ENCODE measurements around the gene TP53BP1.

TP53BP1 gene

DNA sequence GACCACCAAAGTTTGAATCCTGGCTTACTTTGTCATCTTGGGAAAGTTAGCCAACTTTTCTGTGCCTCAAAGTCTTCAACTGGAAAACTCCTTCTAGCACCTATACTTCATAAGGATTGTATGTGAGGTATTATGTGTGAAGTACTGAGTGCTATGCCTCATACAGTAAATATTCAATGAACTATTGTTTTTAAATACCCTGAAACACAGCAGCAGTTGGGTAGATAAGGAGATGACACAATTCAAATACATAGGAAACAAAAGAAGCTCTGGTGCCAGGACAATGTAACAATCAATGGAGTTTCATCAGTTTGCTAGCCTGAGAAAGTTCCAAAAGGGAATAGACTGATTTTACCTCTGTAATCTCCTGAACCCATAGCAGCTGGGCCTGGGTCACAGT, 78.8 kb downstream of the TP53BP1 start:
- TF ChIP-seq SUZ12 (IDR thresholded peaks at IDR 0.05; ENCODE audit: extremely low read depth, insufficient read depth, insufficient read length): no peak
- TF ChIP-seq ZNF274 (IDR thresholded peaks at IDR 0.05; ENCODE audit: low read depth, low read length): no peak
- no peak for TF ChIP-seq YY1 (IDR thresholded peaks at IDR 0.05; ENCODE audit: insufficient read depth, insufficient read length)
- H3K9me3 ChIP-seq (ENCODE audit: insufficient read depth, low read length): no peaks in the 10 kb centered on the region
- H3K4me3 ChIP-seq (ENCODE audit: insufficient read length, low read depth): no peak overlapping the region
- H3K4me1 ChIP-seq (ENCODE audit: insufficient read depth, insufficient read length): no peaks in the 10 kb centered on the region
- H3K36me3 ChIP-seq (ENCODE audit: insufficient read depth, insufficient read length, low read length): peaks cover 74% of the 10 kb centered on the region
- no peaks in the 10 kb centered on the region for H3K27me3 ChIP-seq (ENCODE audit: insufficient read depth, insufficient read length)
- no peak for DNase-seq (ENCODE audit: low read depth, low spot score)
- H3K9ac ChIP-seq (ENCODE audit: insufficient read length, low read depth): no peak overlapping the region

DNA sequence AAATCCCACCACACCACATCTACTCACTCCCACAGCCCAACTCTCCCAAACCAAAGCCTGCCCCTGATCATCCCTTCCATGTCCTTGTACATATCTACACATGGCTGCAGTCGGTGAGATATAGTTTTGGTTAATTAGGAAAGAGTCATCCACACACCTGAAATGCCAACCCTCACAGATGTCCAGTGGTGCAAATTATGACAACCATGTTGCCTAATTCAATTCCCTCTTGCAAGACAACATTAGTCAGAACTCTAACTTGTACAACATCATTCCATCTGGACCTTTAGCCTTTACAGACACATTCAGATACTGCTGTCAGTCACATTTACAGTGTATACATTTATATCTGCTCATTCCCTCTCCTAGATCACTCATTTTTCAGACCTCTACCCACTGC, 80.9 kb downstream of the TP53BP1 start:
- Histone ChIP-seq H3K4me3 (ENCODE audit: insufficient read length, low read depth) (no peak overlapping the region), H3K27me3 (ENCODE audit: insufficient read depth, insufficient read length) (no peaks in the 10 kb centered on the region), H3K9ac (ENCODE audit: insufficient read length, low read depth) (no peak overlapping the region), H3K9me3 (ENCODE audit: insufficient read depth, low read length) (no peaks in the 10 kb centered on the region), H3K4me1 (ENCODE audit: insufficient read depth, insufficient read length) (no peaks in the 10 kb centered on the region), H3K36me3 (ENCODE audit: insufficient read depth, insufficient read length, low read length) (peaks cover 88% of the 10 kb centered on the region)
- TF ChIP-seq SUZ12 (IDR thresholded peaks at IDR 0.05; ENCODE audit: extremely low read depth, insufficient read depth, insufficient read length) (no peak), YY1 (IDR thresholded peaks at IDR 0.05; ENCODE audit: insufficient read depth, insufficient read length) (no peak), ZNF274 (IDR thresholded peaks at IDR 0.05; ENCODE audit: low read depth, low read length) (no peak)
- DNase-seq (ENCODE audit: low read depth, low spot score): no peak

DNA sequence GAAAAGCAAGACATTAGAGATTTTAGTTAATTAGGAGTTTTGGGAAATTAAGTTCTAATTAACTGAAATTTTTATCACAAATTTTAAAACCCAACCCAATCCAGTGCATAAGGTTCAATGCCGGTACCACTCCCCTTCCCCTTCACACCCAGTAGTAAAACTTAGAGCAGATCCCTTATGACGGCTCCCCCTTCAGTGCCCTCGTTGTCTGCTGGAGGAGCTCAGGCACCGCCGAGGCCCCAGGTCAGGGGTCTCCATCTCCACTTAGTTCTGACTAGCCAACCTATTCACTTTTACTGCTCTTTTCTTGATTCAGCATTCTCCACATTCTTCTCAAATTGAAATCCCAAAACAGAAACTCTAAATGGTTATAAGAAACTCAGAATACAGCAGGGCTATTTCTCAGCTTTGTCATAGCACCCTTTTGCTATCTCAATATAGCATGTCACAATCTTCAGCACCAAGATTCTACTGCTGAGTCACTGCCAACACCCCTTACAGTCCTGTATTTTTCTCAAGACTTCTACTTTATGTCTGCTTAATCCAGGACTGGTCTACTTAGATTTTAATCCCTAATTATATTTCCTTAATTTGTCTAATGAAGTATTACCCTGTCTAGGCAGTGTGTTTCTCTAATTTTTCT, 82.3 kb downstream of the TP53BP1 start:
- Histone ChIP-seq H3K9ac (ENCODE audit: insufficient read length, low read depth) (no peak overlapping the region), H3K36me3 (ENCODE audit: insufficient read depth, insufficient read length, low read length) (peaks cover 87% of the 10 kb centered on the region), H3K4me3 (ENCODE audit: insufficient read length, low read depth) (no peak overlapping the region), H3K27me3 (ENCODE audit: insufficient read depth, insufficient read length) (no peaks in the 10 kb centered on the region), H3K4me1 (ENCODE audit: insufficient read depth, insufficient read length) (no peaks in the 10 kb centered on the region), H3K9me3 (ENCODE audit: insufficient read depth, low read length) (no peaks in the 10 kb centered on the region)
- TF ChIP-seq ZNF274 (IDR thresholded peaks at IDR 0.05; ENCODE audit: low read depth, low read length): no peak
- no peak for TF ChIP-seq SUZ12 (IDR thresholded peaks at IDR 0.05; ENCODE audit: extremely low read depth, insufficient read depth, insufficient read length)
- TF ChIP-seq YY1 (IDR thresholded peaks at IDR 0.05; ENCODE audit: insufficient read depth, insufficient read length): no peak
- DNase-seq (ENCODE audit: low read depth, low spot score): no peak

DNA sequence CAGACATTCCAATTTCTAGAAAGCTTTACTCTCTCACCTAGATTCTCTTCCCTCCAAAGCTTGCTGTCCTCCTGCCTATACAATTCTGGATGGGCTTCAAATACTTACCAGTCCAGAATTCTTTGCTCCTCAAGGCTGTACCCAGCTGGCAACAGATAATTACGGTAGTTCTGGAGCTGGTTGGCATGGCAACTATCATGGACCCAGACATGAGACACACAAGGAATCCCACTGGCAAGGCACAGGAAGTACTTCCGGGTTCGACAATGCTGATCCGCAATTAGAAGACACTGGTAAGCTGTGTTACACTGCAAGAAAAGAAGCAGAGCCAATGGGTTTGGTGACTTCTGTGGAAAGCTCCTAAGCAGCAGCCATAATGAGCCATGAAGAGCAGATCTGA, 84.2 kb downstream of the TP53BP1 start:
- TF ChIP-seq YY1 (IDR thresholded peaks at IDR 0.05; ENCODE audit: insufficient read depth, insufficient read length) (no peak), SUZ12 (IDR thresholded peaks at IDR 0.05; ENCODE audit: extremely low read depth, insufficient read depth, insufficient read length) (no peak), ZNF274 (IDR thresholded peaks at IDR 0.05; ENCODE audit: low read depth, low read length) (no peak)
- H3K4me1 ChIP-seq (ENCODE audit: insufficient read depth, insufficient read length): no peaks in the 10 kb centered on the region
- DNase-seq (ENCODE audit: low read depth, low spot score): no peak
- peaks cover 87% of the 10 kb centered on the region for H3K36me3 ChIP-seq (ENCODE audit: insufficient read depth, insufficient read length, low read length)
- H3K4me3 ChIP-seq (ENCODE audit: insufficient read length, low read depth): no peak overlapping the region
- H3K27me3 ChIP-seq (ENCODE audit: insufficient read depth, insufficient read length): no peaks in the 10 kb centered on the region
- no peak overlapping the region for H3K9ac ChIP-seq (ENCODE audit: insufficient read length, low read depth)
- no peaks in the 10 kb centered on the region for H3K9me3 ChIP-seq (ENCODE audit: insufficient read depth, low read length)

DNA sequence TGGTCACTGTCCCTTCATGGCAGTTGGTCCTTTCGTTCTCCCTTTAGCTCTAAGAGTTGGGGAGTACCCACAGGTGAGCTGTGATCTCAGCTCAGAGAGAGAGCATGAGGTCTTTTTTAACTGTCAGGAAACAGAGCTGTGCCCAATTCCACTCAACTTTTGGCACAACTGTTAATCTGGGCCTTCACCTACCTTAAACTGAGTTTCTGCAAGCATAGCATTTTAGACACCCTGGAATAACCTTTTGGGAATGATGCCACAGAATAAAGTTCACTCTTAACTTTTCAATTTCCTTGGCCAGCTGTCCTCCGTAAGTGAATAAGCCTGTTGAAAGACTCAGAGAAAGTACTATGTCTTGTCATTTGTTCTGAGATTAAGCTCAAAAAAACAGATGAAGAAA, 86.1 kb downstream of the TP53BP1 start:
- no peak overlapping the region for H3K4me3 ChIP-seq (ENCODE audit: insufficient read length, low read depth)
- H3K9me3 ChIP-seq (ENCODE audit: insufficient read depth, low read length): no peaks in the 10 kb centered on the region
- TF ChIP-seq SUZ12 (IDR thresholded peaks at IDR 0.05; ENCODE audit: extremely low read depth, insufficient read depth, insufficient read length): no peak
- no peak for TF ChIP-seq ZNF274 (IDR thresholded peaks at IDR 0.05; ENCODE audit: low read depth, low read length)
- TF ChIP-seq YY1 (IDR thresholded peaks at IDR 0.05; ENCODE audit: insufficient read depth, insufficient read length): no peak
- H3K4me1 ChIP-seq (ENCODE audit: insufficient read depth, insufficient read length): no peaks in the 10 kb centered on the region
- no peaks in the 10 kb centered on the region for H3K27me3 ChIP-seq (ENCODE audit: insufficient read depth, insufficient read length)
- no peak overlapping the region for H3K9ac ChIP-seq (ENCODE audit: insufficient read length, low read depth)
- H3K36me3 ChIP-seq (ENCODE audit: insufficient read depth, insufficient read length, low read length): peaks cover 88% of the 10 kb centered on the region
- DNase-seq (ENCODE audit: low read depth, low spot score): no peak

DNA sequence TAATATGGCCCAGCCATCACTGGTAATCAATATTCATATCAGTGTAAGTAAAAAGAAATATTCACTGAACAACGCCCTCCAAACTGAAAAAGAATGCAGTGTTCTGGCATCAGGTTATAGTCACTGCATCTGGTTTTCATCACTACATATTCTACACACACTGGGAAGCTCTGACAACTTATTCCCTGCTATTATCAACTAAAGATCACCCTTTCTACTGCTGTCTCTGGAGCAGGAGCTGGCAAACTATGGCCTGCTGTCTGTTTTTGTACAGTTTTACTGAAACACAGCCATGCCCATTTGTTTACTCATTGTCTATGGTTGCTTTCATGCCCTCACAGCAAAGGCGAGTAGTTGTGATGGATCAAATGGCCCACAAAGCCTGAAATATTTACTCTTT, 86.8 kb downstream of the TP53BP1 start:
- peaks cover 87% of the 10 kb centered on the region for H3K36me3 ChIP-seq (ENCODE audit: insufficient read depth, insufficient read length, low read length)
- H3K9ac ChIP-seq (ENCODE audit: insufficient read length, low read depth): no peak overlapping the region
- no peak for TF ChIP-seq YY1 (IDR thresholded peaks at IDR 0.05; ENCODE audit: insufficient read depth, insufficient read length)
- TF ChIP-seq ZNF274 (IDR thresholded peaks at IDR 0.05; ENCODE audit: low read depth, low read length): no peak
- TF ChIP-seq SUZ12 (IDR thresholded peaks at IDR 0.05; ENCODE audit: extremely low read depth, insufficient read depth, insufficient read length): no peak
- no peak for DNase-seq (ENCODE audit: low read depth, low spot score)
- H3K9me3 ChIP-seq (ENCODE audit: insufficient read depth, low read length): no peaks in the 10 kb centered on the region
- H3K4me1 ChIP-seq (ENCODE audit: insufficient read depth, insufficient read length): no peaks in the 10 kb centered on the region
- no peaks in the 10 kb centered on the region for H3K27me3 ChIP-seq (ENCODE audit: insufficient read depth, insufficient read length)
- no peak overlapping the region for H3K4me3 ChIP-seq (ENCODE audit: insufficient read length, low read depth)

DNA sequence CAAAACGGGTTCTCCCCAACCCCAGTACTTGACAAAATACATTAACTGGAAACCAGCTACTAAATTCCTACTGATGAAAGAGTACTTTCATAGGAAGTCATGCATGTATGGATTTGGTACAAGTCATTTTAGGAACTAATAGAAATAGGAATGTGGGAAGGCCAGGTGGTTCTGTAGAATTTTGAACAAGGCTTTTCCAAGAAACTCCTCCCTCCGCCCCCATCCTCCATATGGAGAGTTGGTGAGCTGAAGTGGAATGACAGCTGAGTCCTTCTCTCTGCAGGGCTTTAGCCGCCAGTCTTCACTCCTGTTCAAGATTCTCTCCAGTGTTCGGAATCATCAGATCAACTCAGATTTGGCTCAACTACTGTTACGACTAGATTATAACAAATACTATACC, 88.8 kb downstream of the TP53BP1 start:
- Histone ChIP-seq H3K4me1 (ENCODE audit: insufficient read depth, insufficient read length) (no peaks in the 10 kb centered on the region), H3K27me3 (ENCODE audit: insufficient read depth, insufficient read length) (no peaks in the 10 kb centered on the region), H3K9me3 (ENCODE audit: insufficient read depth, low read length) (no peaks in the 10 kb centered on the region), H3K9ac (ENCODE audit: insufficient read length, low read depth) (no peak overlapping the region), H3K4me3 (ENCODE audit: insufficient read length, low read depth) (no peak overlapping the region), H3K36me3 (ENCODE audit: insufficient read depth, insufficient read length, low read length) (peaks cover 88% of the 10 kb centered on the region)
- no peak for DNase-seq (ENCODE audit: low read depth, low spot score)
- TF ChIP-seq ZNF274 (IDR thresholded peaks at IDR 0.05; ENCODE audit: low read depth, low read length) (no peak), YY1 (IDR thresholded peaks at IDR 0.05; ENCODE audit: insufficient read depth, insufficient read length) (no peak), SUZ12 (IDR thresholded peaks at IDR 0.05; ENCODE audit: extremely low read depth, insufficient read depth, insufficient read length) (no peak)
